WERI-Rb-1 (cell line): ENCODE results near the gene RNF135.
"Not testable (repeated sequence)": the region's sequence is repeated elsewhere in the genome, so short reads cannot be mapped to it uniquely, and the experiment has no call there.

Experiments used
- DNase-seq: peaks from one replicate; pipeline ENCODE4 v3.0.0-alpha.2; 2020
- H3K27ac ChIP-seq: fragments of 250-450 bp; sonication (Bioruptor Pico); 2 replicates; pipeline ENCODE4 v1.5.1; 2020; ENCODE audit warnings: mild to moderate bottlenecking, moderate library complexity
- H3K27me3 ChIP-seq: fragments of 250-450 bp; sonication (Bioruptor Pico); 2 replicates; pipeline ENCODE4 v1.5.1; 2021; ENCODE audit warnings: mild to moderate bottlenecking, low read depth, moderate library complexity; ENCODE audit not compliant: insufficient read depth, severe bottlenecking
- H3K36me3 ChIP-seq: fragments of 250-450 bp; sonication (Bioruptor Pico); 2 replicates; pipeline ENCODE4 v1.5.1; 2020; ENCODE audit warnings: mild to moderate bottlenecking, moderate library complexity
- H3K4me3 ChIP-seq: 2 replicates; pipeline ENCODE4 v1.5.1; 2011; ENCODE audit warnings: low read depth, mild to moderate bottlenecking, control low read depth, low read length
- H3K9me3 ChIP-seq: fragments of 250-450 bp; sonication (Bioruptor Pico); 2 replicates; pipeline ENCODE4 v1.5.1; 2021; ENCODE audit warnings: mild to moderate bottlenecking, moderate library complexity; ENCODE audit not compliant: severe bottlenecking
- CTCF ChIP-seq: IDR thresholded peaks from 2 replicates; pipeline ENCODE4 v1.5.1; 2011; ENCODE audit warnings: low read depth, mild to moderate bottlenecking, control low read depth, inconsistent platforms, low read length

RNF135 gene

DNA sequence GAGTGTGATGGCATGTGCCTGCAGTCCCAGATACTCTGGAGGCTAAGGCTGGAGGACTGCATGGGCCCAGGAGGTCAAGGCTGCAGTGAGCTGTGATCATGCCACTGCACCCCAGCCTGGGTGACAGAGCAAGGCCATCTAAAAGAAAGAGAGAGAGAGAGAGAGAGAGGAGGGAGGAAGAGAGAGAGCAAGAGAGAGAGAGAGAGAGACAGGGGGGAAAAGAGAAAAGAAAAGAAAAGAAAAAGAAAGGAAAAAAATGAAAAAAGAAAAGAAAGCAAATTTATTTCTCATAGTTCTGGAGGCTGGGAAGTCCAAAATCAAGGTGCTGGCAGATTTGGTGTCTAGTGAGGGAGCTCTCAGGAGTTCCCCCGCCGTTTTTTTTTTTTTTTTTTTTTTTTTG lies 33.3 kb downstream of the RNF135 start:
- DNase-seq: no peak
- no peaks in the 10 kb centered on the region for H3K27me3 ChIP-seq
- no peak overlapping the region for H3K27ac ChIP-seq
- no peak overlapping the region for H3K4me3 ChIP-seq
- no peaks in the 10 kb centered on the region for H3K9me3 ChIP-seq
- no peak for TF ChIP-seq CTCF
- no peaks in the 10 kb centered on the region for H3K36me3 ChIP-seq

DNA sequence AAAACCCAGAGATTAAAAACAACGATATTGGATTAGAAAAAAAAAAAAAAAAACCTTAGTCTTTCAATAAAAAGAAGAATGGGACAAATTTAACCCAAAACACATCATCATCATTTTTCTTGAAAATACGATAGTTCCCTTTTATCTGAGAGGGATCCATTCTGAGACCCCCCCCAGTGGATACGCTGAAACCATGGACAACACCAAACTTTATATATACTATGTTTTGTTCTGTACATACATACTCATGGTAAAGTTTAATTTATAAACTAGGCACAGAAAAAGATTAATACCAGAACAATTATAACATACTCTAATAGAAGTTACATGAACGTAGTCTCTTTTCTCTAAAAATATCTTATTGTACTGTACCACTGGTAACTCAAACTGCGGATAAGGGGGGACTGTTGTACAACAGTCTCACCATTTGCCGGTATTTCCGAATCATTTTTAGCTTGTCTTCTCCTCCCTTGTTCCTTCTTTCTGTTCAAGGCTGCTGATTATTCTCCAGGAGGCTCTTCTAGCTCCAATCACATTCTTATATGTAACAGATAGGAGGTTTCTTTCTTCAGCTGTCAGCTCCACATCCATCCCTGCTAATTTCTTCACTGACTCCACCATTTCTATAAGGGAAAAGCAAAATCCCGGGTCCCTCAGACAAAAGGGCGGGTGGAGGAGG lies 37.0 kb downstream of the RNF135 start:
- Histone ChIP-seq H3K36me3 (no peaks in the 10 kb centered on the region), H3K9me3 (no peaks in the 10 kb centered on the region), H3K27me3 (no peaks in the 10 kb centered on the region), H3K27ac (peak overlapping the region; percentile 56), H3K4me3 (peak overlapping the region; percentile 59)
- no peak for DNase-seq
- TF ChIP-seq CTCF: no peak

- Histone ChIP-seq H3K4me3 (peak overlapping the region; percentile 59), H3K27me3 (no peaks in the 10 kb centered on the region), H3K36me3 (no peaks in the 10 kb centered on the region), H3K9me3 (no peaks in the 10 kb centered on the region), H3K27ac (peak overlapping the region; percentile 56)
- DNase-seq: peak; percentile 52
- no peak for TF ChIP-seq CTCF
Measured at GRCh38 chr17:31008374-31009041, 37.7 kb downstream of the RNF135 start.

DNA sequence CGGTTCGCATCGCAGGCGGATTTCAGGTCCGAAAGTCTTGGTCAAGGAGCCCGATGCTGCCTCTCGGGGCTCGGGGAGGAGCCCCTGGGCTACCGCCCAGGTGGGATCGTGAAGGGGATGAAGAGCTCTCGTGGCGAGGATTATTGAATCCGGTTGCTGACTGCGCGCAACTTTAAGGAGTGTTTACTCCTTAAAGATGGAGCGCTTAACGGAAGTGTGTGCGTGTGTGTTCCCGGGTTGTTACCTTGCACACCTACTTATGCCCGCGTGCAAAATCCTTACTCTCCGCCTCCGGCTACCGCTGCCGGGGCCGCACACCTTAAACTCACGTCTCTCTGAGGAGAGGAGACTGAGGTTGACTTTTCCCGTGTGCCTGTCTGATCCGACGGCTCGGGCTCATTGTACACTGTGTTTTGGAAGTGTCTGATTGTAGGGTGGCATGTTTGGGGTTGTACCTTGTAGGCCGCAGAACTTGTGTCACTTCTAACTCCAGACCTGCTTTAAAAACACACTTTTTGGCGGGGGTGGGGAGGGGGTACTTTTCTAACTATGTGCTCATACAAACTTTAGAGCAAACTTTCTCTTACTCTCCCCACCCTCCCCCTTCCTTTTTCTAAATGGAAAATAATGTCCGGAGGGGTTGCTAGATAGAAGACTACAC lies 38.3 kb downstream of the RNF135 start:
- peak overlapping the region; percentile 59 for H3K4me3 ChIP-seq
- H3K36me3 ChIP-seq, H3K9me3 ChIP-seq, H3K27me3 ChIP-seq, H3K27ac ChIP-seq: not testable (repeated sequence)
- DNase-seq: peak; percentile 11

GRCh38 chr17:31010014-31010413 lies 39.2 kb downstream of the RNF135 start:
- not testable (repeated sequence) for DNase-seq, H3K27me3 ChIP-seq, H3K4me3 ChIP-seq, H3K9me3 ChIP-seq, H3K27ac ChIP-seq, H3K36me3 ChIP-seq

DNA sequence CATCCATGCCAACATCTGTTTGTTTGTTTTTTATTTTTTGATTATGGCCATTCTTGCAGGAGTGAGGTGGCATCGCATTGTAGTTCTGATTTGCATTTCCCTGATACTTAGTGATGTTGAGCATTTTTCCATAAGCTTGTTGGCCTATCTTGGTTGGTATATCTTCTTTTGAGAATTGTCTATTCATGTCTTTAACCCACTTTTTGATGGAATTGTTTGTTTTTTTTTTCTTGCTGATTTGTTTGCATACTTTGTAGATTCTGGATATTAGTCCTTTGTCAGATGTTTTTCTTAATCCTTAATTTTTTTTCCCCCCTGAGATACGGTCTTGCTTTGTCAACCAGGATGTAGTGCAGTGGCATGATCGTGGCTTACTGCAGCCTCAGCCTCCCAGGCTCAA lies 43.0 kb downstream of the RNF135 start:
- Histone ChIP-seq H3K9me3 (no peaks in the 10 kb centered on the region), H3K27me3 (no peaks in the 10 kb centered on the region), H3K36me3 (no peaks in the 10 kb centered on the region), H3K4me3 (no peak overlapping the region), H3K27ac (no peak overlapping the region)
- DNase-seq: no peak
- TF ChIP-seq CTCF: no peak
